HAP-1 (cell line): ENCODE results near the gene IL17RE.
A peak's percentile ranks its signal among the peaks of the same experiment; 100 is the strongest.

Source experiments
- DNase-seq, 2 experiments: peaks; one replicate each; pipeline ENCODE4 v3.0.0-alpha.2; 2016 to 2020; ENCODE audit warnings: low spot score in 2 of 2
- H3K27me3 ChIP-seq: fragments of 250-450 bp; sonication (Bioruptor Pico); 2 replicates; pipeline ENCODE4 v1.5.1; 2020; ENCODE audit warnings: low read depth, mild to moderate bottlenecking, moderate library complexity
- H3K36me3 ChIP-seq: fragments of 250-450 bp; sonication (Bioruptor Pico); replicated peaks from 2 replicates; pipeline ENCODE4 v1.5.1; 2020; ENCODE audit warnings: mild to moderate bottlenecking
- H3K4me1 ChIP-seq: fragments of 250-450 bp; sonication (Bioruptor Pico); 2 replicates; pipeline ENCODE4 v1.5.1; 2020; ENCODE audit warnings: mild to moderate bottlenecking
- H3K4me3 ChIP-seq: fragments of 250-450 bp; sonication (Bioruptor Pico); 2 replicates; pipeline ENCODE4 v1.5.1; 2020; ENCODE audit warnings: mild to moderate bottlenecking, moderate library complexity
- H3K9me3 ChIP-seq: fragments of 250-450 bp; sonication (Bioruptor Pico); 2 replicates; pipeline ENCODE4 v1.5.1; 2020; ENCODE audit warnings: mild to moderate bottlenecking, moderate library complexity
- in situ Hi-C: fragments of 300-500 bp; cut with MboI; formaldehyde crosslinking; loops from 3 replicates; pipeline ENCODE4 v1.14.3; 2020; ENCODE audit warnings: low sequenced_read_pairs, inconsistent platforms, mixed read lengths

IL17RE gene

GRCh38 chr3:9917820-9918219 lies 15.2 kb downstream of the IL17RE start:
- Histone ChIP-seq H3K36me3 (no peaks in the 10 kb centered on the region), H3K27me3 (no peaks in the 10 kb centered on the region), H3K4me1 (peaks cover 28% of the 10 kb centered on the region), H3K9me3 (no peaks in the 10 kb centered on the region), H3K4me3 (no peak overlapping the region)
- no peak for DNase-seq
- in situ Hi-C loops, result no loop called here

GRCh38 chr3:9918261-9919038 lies 15.8 kb downstream of the IL17RE start:
- peaks cover 28% of the 10 kb centered on the region for H3K4me1 ChIP-seq
- in situ Hi-C loops, result no loop called here
- no peaks in the 10 kb centered on the region for H3K27me3 ChIP-seq
- no peaks in the 10 kb centered on the region for H3K36me3 ChIP-seq
- no peak overlapping the region for H3K4me3 ChIP-seq
- no peaks in the 10 kb centered on the region for H3K9me3 ChIP-seq
- no peak for DNase-seq

- peaks cover 6% of the 10 kb centered on the region; the same call in 1 of the 2 replicates for H3K4me1 ChIP-seq
- no peak overlapping the region for H3K4me3 ChIP-seq
- H3K9me3 ChIP-seq, result no peaks in the 10 kb centered on the region
- H3K36me3 ChIP-seq, result no peaks in the 10 kb centered on the region
- H3K27me3 ChIP-seq, result no peaks in the 10 kb centered on the region
- in situ Hi-C loops, result no loop called here
- no peak for DNase-seq
Measured at GRCh38 chr3:9928158-9928557, 25.5 kb downstream of the IL17RE start.

GRCh38 chr3:9930804-9931418 lies 28.3 kb downstream of the IL17RE start:
- in situ Hi-C loops, result no loop called here
- H3K36me3 ChIP-seq, result no peaks in the 10 kb centered on the region; the same call in 1 of the 2 replicates
- H3K9me3 ChIP-seq, result no peaks in the 10 kb centered on the region
- H3K4me1 ChIP-seq, result peaks cover 15% of the 10 kb centered on the region
- no peaks in the 10 kb centered on the region for H3K27me3 ChIP-seq
- H3K4me3 ChIP-seq, result no peak overlapping the region
- DNase-seq, result no peak

- no peak for DNase-seq
- in situ Hi-C loops, result no loop called here
- Histone ChIP-seq H3K4me1 (peaks cover 15% of the 10 kb centered on the region), H3K4me3 (peak overlapping the region; percentile 75), H3K9me3 (no peaks in the 10 kb centered on the region), H3K27me3 (no peaks in the 10 kb centered on the region), H3K36me3 (peaks cover 4% of the 10 kb centered on the region; the same call in 1 of the 2 replicates)
Measured at GRCh38 chr3:9932535-9932842, 29.8 kb downstream of the IL17RE start.

- Histone ChIP-seq H3K4me3 (peak overlapping the region; percentile 75), H3K27me3 (no peaks in the 10 kb centered on the region), H3K9me3 (no peaks in the 10 kb centered on the region), H3K4me1 (peaks cover 15% of the 10 kb centered on the region), H3K36me3 (peaks cover 4% of the 10 kb centered on the region; the same call in 1 of the 2 replicates)
- DNase-seq, result peak; percentile 71 to 88
- in situ Hi-C loops, result no loop called here
Measured at GRCh38 chr3:9932843-9933560, 30.4 kb downstream of the IL17RE start.

- Histone ChIP-seq H3K4me1 (peaks cover 15% of the 10 kb centered on the region), H3K4me3 (peak within 1 kb of the TSS; percentile 75), H3K9me3 (no peaks in the 10 kb centered on the region), H3K36me3 (peaks cover 4% of the 10 kb centered on the region; the same call in 1 of the 2 replicates), H3K27me3 (no peaks in the 10 kb centered on the region)
- in situ Hi-C loops, result no loop called here
- DNase-seq, result peak; percentile 92 to 97
Measured at GRCh38 chr3:9933561-9934234, 31.1 kb downstream of the IL17RE start, which contains the start of gene CRELD1. Gene CRELD1 (plus strand): TSS chr3:9933834. CDS start chr3:9934439, 605 bp downstream.

GRCh38 chr3:9934235-9934621 lies 31.6 kb downstream of the IL17RE start:
- Histone ChIP-seq H3K27me3 (no peaks in the 10 kb centered on the region), H3K4me3 (peak overlapping the region; percentile 75), H3K9me3 (no peaks in the 10 kb centered on the region), H3K36me3 (peaks cover 4% of the 10 kb centered on the region; the same call in 1 of the 2 replicates), H3K4me1 (peaks cover 15% of the 10 kb centered on the region)
- DNase-seq, result peak in 1 of 2 experiments; percentile 60
- in situ Hi-C loops, result no loop called here

- in situ Hi-C loops, result no loop called here
- Histone ChIP-seq H3K36me3 (peaks cover 4% of the 10 kb centered on the region; the same call in 1 of the 2 replicates), H3K4me3 (no peak overlapping the region; the same call in 1 of the 2 replicates)
Measured at GRCh38 chr3:9934993-9935392, 32.3 kb downstream of the IL17RE start.

GRCh38 chr3:9935966-9936510 lies 33.4 kb downstream of the IL17RE start:
- in situ Hi-C loops, result no loop called here

More at GRCh38 chr3:9934993-9935392, 32.3 kb downstream of the IL17RE start:
- Histone ChIP-seq H3K9me3 (no peaks in the 10 kb centered on the region), H3K27me3 (no peaks in the 10 kb centered on the region), H3K4me1 (peaks cover 15% of the 10 kb centered on the region)
- DNase-seq, result no peak

GRCh38 chr3:9937486-9938238 lies 35.0 kb downstream of the IL17RE start:
- Histone ChIP-seq H3K9me3 (no peaks in the 10 kb centered on the region), H3K4me1 (peaks cover 14% of the 10 kb centered on the region), H3K27me3 (no peaks in the 10 kb centered on the region), H3K36me3 (peaks cover 8% of the 10 kb centered on the region; the same call in 1 of the 2 replicates), H3K4me3 (no peak overlapping the region)
- in situ Hi-C loops, result no loop called here
- no peak for DNase-seq

More at GRCh38 chr3:9935966-9936510, 33.4 kb downstream of the IL17RE start:
- H3K9me3 ChIP-seq, result no peaks in the 10 kb centered on the region
- DNase-seq, result no peak
- H3K36me3 ChIP-seq, result peaks cover 6% of the 10 kb centered on the region; the same call in 1 of the 2 replicates
- peaks cover 15% of the 10 kb centered on the region for H3K4me1 ChIP-seq
- no peak overlapping the region for H3K4me3 ChIP-seq
- no peaks in the 10 kb centered on the region for H3K27me3 ChIP-seq

GRCh38 chr3:9938966-9939365 lies 36.3 kb downstream of the IL17RE start:
- Histone ChIP-seq H3K9me3 (no peaks in the 10 kb centered on the region), H3K36me3 (peaks cover 8% of the 10 kb centered on the region; the same call in 1 of the 2 replicates), H3K4me3 (no peak overlapping the region), H3K4me1 (peaks cover 7% of the 10 kb centered on the region), H3K27me3 (no peaks in the 10 kb centered on the region)
- DNase-seq, result no peak
- in situ Hi-C loops, result no loop called here
